ENCODE measurements around the gene USB1.
"Not testable (repeated sequence)": the region's sequence is repeated elsewhere in the genome, so short reads cannot be mapped to it uniquely, and the experiment has no call there.

Gene USB1

GRCh38 chr16:57970319-57970718 is 30.9 kb upstream of the USB1 start:
- no peak for DNase-seq (ENCODE audit: low read depth)
- TF ChIP-seq CTCF (conservative IDR thresholded peaks at IDR 0.05; ENCODE audit: low read length): no peak
- no peak overlapping the region for H3K4me3 ChIP-seq (ENCODE audit: low read length)

- DNase-seq (ENCODE audit: low read depth): no peak
- no peak for TF ChIP-seq CTCF (conservative IDR thresholded peaks at IDR 0.05; ENCODE audit: low read length)
- no peak within 1 kb of the TSS for H3K4me3 ChIP-seq (ENCODE audit: low read length)
Observed at GRCh38 chr16:57970970-57971369, 30.2 kb upstream of the USB1 start, which contains the start of gene CNGB1. Gene CNGB1 (minus strand): TSS chr16:57971128. CDS start chr16:57967286, 3,842 bp downstream.

- no peak overlapping the region for H3K4me3 ChIP-seq (ENCODE audit: low read length)
- no peak for TF ChIP-seq CTCF (conservative IDR thresholded peaks at IDR 0.05; ENCODE audit: low read length)
- DNase-seq (ENCODE audit: low read depth): no peak
Observed at GRCh38 chr16:57971848-57972247, 29.4 kb upstream of the USB1 start.

- no peak for DNase-seq (ENCODE audit: low read depth)
- H3K4me3 ChIP-seq (ENCODE audit: low read length): no peak overlapping the region
- no peak for TF ChIP-seq CTCF (conservative IDR thresholded peaks at IDR 0.05; ENCODE audit: low read length)
Observed at GRCh38 chr16:57972306-57972705, 28.9 kb upstream of the USB1 start.

GRCh38 chr16:57976331-57976796 is 24.8 kb upstream of the USB1 start:
- H3K4me3 ChIP-seq (ENCODE audit: low read length): no peak overlapping the region
- TF ChIP-seq CTCF (conservative IDR thresholded peaks at IDR 0.05; ENCODE audit: low read length): no peak
- DNase-seq (ENCODE audit: low read depth): peak; percentile 38

GRCh38 chr16:57977418-57978069 is 23.7 kb upstream of the USB1 start:
- TF ChIP-seq CTCF (conservative IDR thresholded peaks at IDR 0.05; ENCODE audit: low read length): no peak
- DNase-seq (ENCODE audit: low read depth): no peak
- H3K4me3 ChIP-seq (ENCODE audit: low read length): no peak overlapping the region

- H3K4me3 ChIP-seq (ENCODE audit: low read length); DNase-seq (ENCODE audit: low read depth): not testable (repeated sequence)
Observed at GRCh38 chr16:57978070-57978465, 23.1 kb upstream of the USB1 start.
